Naive B cell (primary cell): ENCODE results near the gene PPP1R15A. TPM values are rescaled to one million over a fixed set of nuclear protein-coding genes. Genes with fewer than 3 reads are reported as not detected.
"Not testable (repeated sequence)": the region's sequence is repeated elsewhere in the genome, so short reads cannot be mapped to it uniquely, and the experiment has no call there.

Experiments
- ATAC-seq, 2 donors: fragments of 150-1000 bp; cut with Tn5 transposase; 2 replicates each; pipeline ENCODE4 v1.10.0; 2021; ENCODE audit warnings: low read depth in 2 of 2, mild to moderate bottlenecking in 2 of 2, moderate library complexity in 2 of 2
- DNase-seq: peaks from one replicate; pipeline ENCODE4 v3.0.0; 2022
- H3K27ac Mint-ChIP-seq, 6 donors: one replicate each; pipeline ENCODE4 v1.8.0; 2020 to 2022; ENCODE audit warnings: mild to moderate bottlenecking in 6 of 6, mixed read lengths in 6 of 6, moderate library complexity in 5 of 6, inconsistent platforms in 2 of 6
- H3K27me3 Mint-ChIP-seq, 3 donors: one replicate each; pipeline ENCODE4 v1.8.0; 2021 to 2022; ENCODE audit warnings: mixed read lengths in 3 of 3, mild to moderate bottlenecking in 1 of 3
- H3K36me3 Mint-ChIP-seq, 2 donors: one replicate each; pipeline ENCODE4 v1.8.0; 2020 to 2022; ENCODE audit warnings: mixed read lengths in 2 of 2, inconsistent platforms in 1 of 2, mild to moderate bottlenecking in 1 of 2
- H3K4me1 Mint-ChIP-seq, 3 donors: one replicate each; pipeline ENCODE4 v1.8.0; 2020 to 2022; ENCODE audit warnings: mixed read lengths in 3 of 3, inconsistent platforms in 1 of 3, mild to moderate bottlenecking in 1 of 3, moderate library complexity in 1 of 3
- H3K4me3 Mint-ChIP-seq, 8 donors: one replicate each; pipeline ENCODE4 v1.8.0; 2020 to 2022; ENCODE audit warnings: mild to moderate bottlenecking in 8 of 8, mixed read lengths in 8 of 8, moderate library complexity in 8 of 8, inconsistent platforms in 2 of 8
- H3K9me3 Mint-ChIP-seq, 7 donors: one replicate each; pipeline ENCODE4 v1.8.0; 2020 to 2022; ENCODE audit warnings: mixed read lengths in 7 of 7, mild to moderate bottlenecking in 5 of 7, inconsistent platforms in 2 of 7, moderate library complexity in 1 of 7
- polyA plus RNA-seq, 6 donors: library from polyadenylated mRNA; unstranded; fragments of 300-500 nt; fragmentation: Illumina TruSeq; gene quantifications; one replicate each; pipeline ENCODE4 v1.2.3, GENCODE V29; 2021; ENCODE audit warnings: low read depth in 6 of 6

PPP1R15A gene
- polyA plus RNA-seq, 6 donors from 2014 or later, result 98.9 to 436 (median 172) TPM

DNA sequence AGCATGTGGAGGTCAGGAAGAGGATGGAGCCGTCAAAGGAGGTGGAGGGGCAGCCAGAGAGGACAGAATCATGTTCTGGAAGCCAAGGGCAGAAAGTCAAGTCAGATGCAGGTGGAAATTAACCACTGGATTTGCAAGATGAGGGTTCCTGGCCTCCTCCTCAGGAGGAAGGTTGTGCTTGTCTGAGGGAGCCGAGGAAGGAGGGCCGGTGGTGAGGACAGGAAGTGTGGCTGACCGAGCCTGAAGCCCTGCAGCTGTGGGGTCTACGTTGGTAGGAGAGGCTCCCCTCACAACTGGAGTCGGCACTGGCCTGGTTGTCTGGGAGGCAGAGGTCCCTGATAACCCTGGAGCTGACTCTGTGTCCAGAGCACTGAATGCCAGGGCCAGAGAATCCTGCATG is 45.9 kb downstream of the PPP1R15A start:
- peaks cover 6 to 14% (median 11%) of the 10 kb centered on the region in 3 donors for H3K4me1 Mint-ChIP-seq
- no peaks in the 10 kb centered on the region for H3K27me3 Mint-ChIP-seq
- H3K36me3 Mint-ChIP-seq, result peaks cover 13 to 26% of the 10 kb centered on the region in 2 donors
- H3K9me3 Mint-ChIP-seq, result no peaks in the 10 kb centered on the region
- peak overlapping the region in 4 of 6 donors; percentile 38 to 89 (median 68) for H3K27ac Mint-ChIP-seq
- no peak overlapping the region for H3K4me3 Mint-ChIP-seq
- DNase-seq, result no peak
- no peak for ATAC-seq

GRCh38 chr19:48918801-48919247 is 46.6 kb downstream of the PPP1R15A start:
- DNase-seq, result no peak
- Mint-ChIP-seq H3K9me3 (no peaks in the 10 kb centered on the region), H3K36me3 (peaks cover 10 to 22% of the 10 kb centered on the region in 2 donors), H3K4me1 (peaks cover 6 to 16% (median 11%) of the 10 kb centered on the region in 3 donors), H3K27me3 (no peaks in the 10 kb centered on the region), H3K27ac (peak overlapping the region in 3 of 6 donors; percentile 15 to 83 (median 53)), H3K4me3 (peak overlapping the region in 1 of 8 donors; percentile 41)
- ATAC-seq, result peak in 1 of 2 donors; percentile 23

GRCh38 chr19:48919271-48919670 is 47.0 kb downstream of the PPP1R15A start:
- DNase-seq, H3K27ac Mint-ChIP-seq, ATAC-seq, H3K27me3 Mint-ChIP-seq, H3K4me3 Mint-ChIP-seq, H3K9me3 Mint-ChIP-seq: not testable (repeated sequence)
- peaks cover 9 to 22% of the 10 kb centered on the region in 2 donors for H3K36me3 Mint-ChIP-seq
- peaks cover 6 to 16% (median 11%) of the 10 kb centered on the region in 3 donors for H3K4me1 Mint-ChIP-seq

GRCh38 chr19:48920949-48921348 is 48.7 kb downstream of the PPP1R15A start:
- H3K27ac Mint-ChIP-seq, result no peak overlapping the region
- DNase-seq (no peak), ATAC-seq (no peak)
- peaks cover 2 to 17% of the 10 kb centered on the region in 2 donors for H3K36me3 Mint-ChIP-seq
- H3K27me3 Mint-ChIP-seq, result no peaks in the 10 kb centered on the region
- H3K4me1 Mint-ChIP-seq, result peaks cover 6 to 15% (median 11%) of the 10 kb centered on the region in 3 donors
- no peaks in the 10 kb centered on the region for H3K9me3 Mint-ChIP-seq
- H3K4me3 Mint-ChIP-seq, result no peak overlapping the region

DNA sequence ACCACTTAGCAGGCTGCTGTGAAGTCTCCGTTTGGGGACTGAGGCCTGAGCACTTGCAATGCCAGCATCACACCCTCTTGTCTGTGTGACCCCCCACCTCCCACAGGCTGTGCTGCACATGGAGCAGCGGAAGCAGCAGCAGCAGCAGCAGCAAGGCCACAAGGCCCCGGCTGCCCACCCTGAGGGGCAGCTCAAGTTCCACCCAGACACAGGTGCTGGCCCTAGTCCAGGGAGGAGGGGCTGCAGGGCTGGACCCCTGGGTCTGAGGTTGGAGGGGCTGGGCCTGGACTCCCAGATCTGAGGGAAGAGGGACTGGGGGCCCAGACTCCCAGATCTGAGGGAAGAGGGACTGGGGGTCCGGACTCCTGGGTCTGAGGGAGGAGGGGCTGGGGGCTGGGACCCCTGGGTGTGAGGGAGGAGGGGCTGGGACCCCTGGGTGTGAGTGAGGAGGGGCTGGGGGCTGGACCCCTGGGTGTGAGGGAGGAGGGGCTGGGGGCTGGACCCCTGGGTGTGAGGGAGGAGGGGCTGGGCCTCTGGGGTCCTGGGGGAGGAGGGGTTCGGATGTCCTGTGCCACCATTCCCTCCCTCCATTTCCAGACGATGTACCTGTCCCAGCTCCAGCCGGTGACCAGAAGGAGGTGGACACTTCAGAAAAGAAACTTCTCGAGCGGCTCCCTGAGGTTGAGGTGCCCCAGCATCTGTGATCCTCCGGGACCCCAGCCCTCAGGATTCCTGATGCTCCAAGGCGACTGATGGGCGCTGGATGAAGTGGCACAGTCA is 49.7 kb downstream of the PPP1R15A start:
- Mint-ChIP-seq H3K4me3 (no peak overlapping the region), H3K4me1 (peaks cover 6 to 15% (median 11%) of the 10 kb centered on the region in 3 donors), H3K36me3 (peaks cover 0 to 14% of the 10 kb centered on the region in 2 donors), H3K27ac (no peak overlapping the region), H3K9me3 (no peaks in the 10 kb centered on the region), H3K27me3 (no peaks in the 10 kb centered on the region)
- ATAC-seq (no peak), DNase-seq (no peak)

DNA sequence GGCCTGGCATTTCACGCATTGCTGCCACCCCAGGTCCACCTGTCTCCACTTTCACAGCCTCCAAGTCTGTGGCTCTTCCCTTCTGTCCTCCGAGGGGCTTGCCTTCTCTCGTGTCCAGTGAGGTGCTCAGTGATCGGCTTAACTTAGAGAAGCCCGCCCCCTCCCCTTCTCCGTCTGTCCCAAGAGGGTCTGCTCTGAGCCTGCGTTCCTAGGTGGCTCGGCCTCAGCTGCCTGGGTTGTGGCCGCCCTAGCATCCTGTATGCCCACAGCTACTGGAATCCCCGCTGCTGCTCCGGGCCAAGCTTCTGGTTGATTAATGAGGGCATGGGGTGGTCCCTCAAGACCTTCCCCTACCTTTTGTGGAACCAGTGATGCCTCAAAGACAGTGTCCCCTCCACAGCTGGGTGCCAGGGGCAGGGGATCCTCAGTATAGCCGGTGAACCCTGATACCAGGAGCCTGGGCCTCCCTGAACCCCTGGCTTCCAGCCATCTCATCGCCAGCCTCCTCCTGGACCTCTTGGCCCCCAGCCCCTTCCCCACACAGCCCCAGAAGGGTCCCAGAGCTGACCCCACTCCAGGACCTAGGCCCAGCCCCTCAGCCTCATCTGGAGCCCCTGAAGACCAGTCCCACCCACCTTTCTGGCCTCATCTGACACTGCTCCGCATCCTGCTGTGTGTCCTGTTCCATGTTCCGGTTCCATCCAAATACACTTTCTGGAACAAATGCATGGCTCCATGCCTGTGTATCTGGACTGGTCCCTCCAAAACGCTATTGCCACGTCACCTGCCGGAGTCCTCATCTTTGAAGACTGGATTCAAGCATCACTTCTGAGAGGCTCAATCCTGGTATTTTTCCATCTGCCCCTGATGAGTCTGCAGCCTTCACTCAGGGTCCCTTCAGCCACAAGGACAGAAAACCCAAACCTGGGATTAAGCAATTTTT is 50.6 kb downstream of the PPP1R15A start:
- Mint-ChIP-seq H3K36me3 (peaks cover 0 to 11% of the 10 kb centered on the region in 2 donors), H3K27ac (peak overlapping the region in 1 of 6 donors; percentile 56)
- DNase-seq, result no peak

DNA sequence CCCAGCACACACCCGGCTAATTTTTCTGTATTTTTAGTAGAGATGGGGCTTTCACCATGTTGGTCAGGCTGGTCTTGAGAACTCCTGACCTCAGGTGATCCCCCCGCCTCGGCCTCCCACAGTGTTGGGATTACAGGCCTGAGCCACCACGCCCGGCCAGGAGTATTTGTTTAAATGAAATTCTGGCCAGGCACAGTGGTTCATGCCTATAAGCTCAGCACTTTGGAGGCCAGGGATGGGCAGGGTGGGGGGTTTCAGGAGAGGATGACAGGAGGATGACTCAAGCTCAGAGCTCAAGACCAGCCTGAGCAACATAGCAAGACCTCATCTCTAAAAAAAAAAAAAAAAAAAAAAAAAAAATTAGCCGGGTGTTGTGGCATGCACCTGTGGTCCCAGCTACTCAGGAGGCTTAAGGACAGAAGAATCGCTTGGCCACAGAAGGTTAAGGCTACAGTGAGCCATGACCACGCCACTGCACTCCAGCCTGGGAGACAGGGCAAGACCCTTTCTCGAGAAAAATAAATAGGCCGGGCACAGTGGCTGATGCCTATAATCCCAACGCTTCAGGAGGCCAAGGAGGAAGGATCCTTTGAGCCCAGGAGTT is 53.1 kb downstream of the PPP1R15A start:
- H3K27ac Mint-ChIP-seq, result no peak overlapping the region
- H3K36me3 Mint-ChIP-seq, result no peaks in the 10 kb centered on the region
- no peak overlapping the region for H3K4me3 Mint-ChIP-seq
- H3K4me1 Mint-ChIP-seq, result peaks cover 0 to 3% (median 0%) of the 10 kb centered on the region in 3 donors
- ATAC-seq (no peak), DNase-seq (no peak)
- H3K27me3 Mint-ChIP-seq, result no peaks in the 10 kb centered on the region
- no peaks in the 10 kb centered on the region for H3K9me3 Mint-ChIP-seq

More for the DNA sequence above, 50.6 kb downstream of the PPP1R15A start:
- H3K4me3 Mint-ChIP-seq, result no peak overlapping the region
- H3K4me1 Mint-ChIP-seq, result peaks cover 4 to 10% (median 8%) of the 10 kb centered on the region in 3 donors
- H3K9me3 Mint-ChIP-seq, result no peaks in the 10 kb centered on the region
- no peaks in the 10 kb centered on the region for H3K27me3 Mint-ChIP-seq
- no peak for ATAC-seq

Other genes starting within 250 kb of the PPP1R15A start
- 10 to 100 TPM; 27.6 to 73.8 (median 46.4) TPM for gene DBP, start 235.0 kb upstream of the PPP1R15A start, polyA plus RNA-seq
- gene CA11, start 226.2 kb upstream of the PPP1R15A start, polyA plus RNA-seq, result 10 to 100 TPM in 3 of 6 donors, 1 to 10 TPM in 3; 2.8 to 15.2 (median 10.6) TPM
- gene NTN5, start 199.4 kb upstream of the PPP1R15A start, polyA plus RNA-seq, result not detected
- gene FUT2, start 176.4 kb upstream of the PPP1R15A start, polyA plus RNA-seq, result under 1 TPM in 3 of 6 donors, not detected in 3; 0.11 to 0.26 (median 0.17) TPM
- under 1 TPM in 5 of 6 donors, not detected in 1; 0.21 to 0.70 (median 0.31) TPM for gene MAMSTR, start 152.7 kb upstream of the PPP1R15A start, polyA plus RNA-seq
- under 1 TPM in 1 of 6 donors, not detected in 5; 0.48 TPM for gene RASIP1, start 131.8 kb upstream of the PPP1R15A start, polyA plus RNA-seq
- not detected for gene IZUMO1, start 125.5 kb upstream of the PPP1R15A start, polyA plus RNA-seq
- gene FUT1, start 119.8 kb upstream of the PPP1R15A start, polyA plus RNA-seq, result not detected
- not detected for gene FGF21, start 116.9 kb upstream of the PPP1R15A start, polyA plus RNA-seq
- gene BCAT2, start 61.4 kb upstream of the PPP1R15A start, polyA plus RNA-seq, result 10 to 100 TPM; 16.3 to 29.5 (median 22.2) TPM
- 1 to 10 TPM in 4 of 6 donors, under 1 TPM in 1, not detected in 1; 1.00 to 3.3 (median 1.4) TPM for gene HSD17B14, start 35.9 kb upstream of the PPP1R15A start, polyA plus RNA-seq
- gene PLEKHA4, start 3.8 kb upstream of the PPP1R15A start, polyA plus RNA-seq, result 10 to 100 TPM in 1 of 6 donors, 1 to 10 TPM in 5; 4.4 to 15.3 (median 8.7) TPM
- not detected for gene TULP2, start 26.3 kb downstream of the PPP1R15A start, polyA plus RNA-seq
- 10 to 100 TPM; 48.8 to 90.6 (median 54.6) TPM for gene NUCB1, start 27.9 kb downstream of the PPP1R15A start, polyA plus RNA-seq
- gene DHDH, start 61.3 kb downstream of the PPP1R15A start, polyA plus RNA-seq, result under 1 TPM in 1 of 6 donors, not detected in 5; 0.32 TPM
- 10 to 100 TPM; 56.0 to 88.2 (median 68.3) TPM for gene BAX, start 82.5 kb downstream of the PPP1R15A start, polyA plus RNA-seq
- gene FTL, start 92.9 kb downstream of the PPP1R15A start, polyA plus RNA-seq, result 1,000 to 10,000 TPM; 5,752 to 7,301 (median 6,284) TPM
- 10 to 100 TPM; 16.0 to 24.1 (median 20.5) TPM for gene GYS1, start 120.9 kb downstream of the PPP1R15A start, polyA plus RNA-seq
- gene RUVBL2, start 121.5 kb downstream of the PPP1R15A start, polyA plus RNA-seq, result 10 to 100 TPM; 39.7 to 63.2 (median 50.0) TPM
- gene LHB, start 144.7 kb downstream of the PPP1R15A start, polyA plus RNA-seq, result not detected
- gene CGB3, start 151.9 kb downstream of the PPP1R15A start, polyA plus RNA-seq, result not detected
- not detected for gene CGB2, start 159.5 kb downstream of the PPP1R15A start, polyA plus RNA-seq
- not detected for gene CGB1, start 164.5 kb downstream of the PPP1R15A start, polyA plus RNA-seq
- not detected for gene CGB5, start 171.4 kb downstream of the PPP1R15A start, polyA plus RNA-seq
- not detected for gene CGB8, start 176.7 kb downstream of the PPP1R15A start, polyA plus RNA-seq
- not detected for gene CGB7, start 185.3 kb downstream of the PPP1R15A start, polyA plus RNA-seq
- gene NTF4, start 192.4 kb downstream of the PPP1R15A start, polyA plus RNA-seq, result not detected
- not detected for gene KCNA7, start 200.3 kb downstream of the PPP1R15A start, polyA plus RNA-seq
- 10 to 100 TPM; 29.8 to 63.5 (median 41.6) TPM for gene SNRNP70, start 213.0 kb downstream of the PPP1R15A start, polyA plus RNA-seq
- 1 to 10 TPM in 5 of 6 donors, not detected in 1; 2.8 to 5.0 (median 3.5) TPM for gene LIN7B, start 241.9 kb downstream of the PPP1R15A start, polyA plus RNA-seq
- 1 to 10 TPM; 2.8 to 6.3 (median 5.8) TPM for gene C19orf73, start 246.7 kb downstream of the PPP1R15A start, polyA plus RNA-seq
- gene PPFIA3, start 247.1 kb downstream of the PPP1R15A start, polyA plus RNA-seq, result under 1 TPM in 2 of 6 donors, not detected in 4; 0.23 to 0.26 TPM